Measurements from ENCODE around the gene DACT2.

GRCh38 chr6:168328086-168328485 lies 8.5 kb upstream of the DACT2 start:
- TF ChIP-seq FOSL1 (IDR thresholded peaks at IDR 0.05; ENCODE audit: low read depth), result no peak
- no peak for TF ChIP-seq ZBTB33 (IDR thresholded peaks at IDR 0.05; ENCODE audit: extremely low read depth, insufficient replicate concordance, low read length)
- TF ChIP-seq SRF (IDR thresholded peaks at IDR 0.05; ENCODE audit: low read depth), result no peak
- TF ChIP-seq RAD21 (IDR thresholded peaks at IDR 0.05; ENCODE audit: low read depth), result no peak
- no peak for TF ChIP-seq EZH2 (IDR thresholded peaks at IDR 0.05)
- no peak for TF ChIP-seq CTCF (IDR thresholded peaks at IDR 0.05 in 2 of 3, conservative IDR thresholded peaks at IDR 0.05 in 1 of 3; ENCODE audit: borderline replicate concordance in 1 of 3, insufficient read depth in 1 of 3, low read depth in 2 of 3, low read length in 2 of 3)
- TF ChIP-seq POLR2A (IDR thresholded peaks at IDR 0.05; ENCODE audit: borderline replicate concordance, extremely low read depth, insufficient read depth, insufficient read length), result no peak
- no peak for TF ChIP-seq POLR2AphosphoS5 (IDR thresholded peaks at IDR 0.05; ENCODE audit: low read depth, low read length)
- no peak for TF ChIP-seq CBX3 (IDR thresholded peaks at IDR 0.05; ENCODE audit: low read depth)
- no peak for TF ChIP-seq ZNF274 (IDR thresholded peaks at IDR 0.05; ENCODE audit: low read depth, low read length)
- no peak for TF ChIP-seq REST (IDR thresholded peaks at IDR 0.05; ENCODE audit: low read depth)
- TF ChIP-seq SIN3A (IDR thresholded peaks at IDR 0.05; ENCODE audit: low read depth), result no peak
- no peak for TF ChIP-seq TCF7L2 (IDR thresholded peaks at IDR 0.05; ENCODE audit: borderline replicate concordance, extremely low read depth, insufficient read depth, insufficient read length)

All from HCT116 (cell line).